ENCODE results near the gene CYP21A2.

GRCh38 chr6:32069878-32070515, 31.8 kb downstream of the CYP21A2 start:
- TF ChIP-seq EZH2 (IDR thresholded peaks at IDR 0.05) = no peak
- no peak for TF ChIP-seq CTCF (IDR thresholded peaks at IDR 0.05)

All from neural progenitor cell (in vitro differentiated cells).